Mucosa of descending colon (tissue), 3 donors: ENCODE data around the gene ZNF827. TPM values are rescaled to one million over a fixed set of nuclear protein-coding genes. Genes with fewer than 3 reads are reported as not detected.

Experiments used
- ATAC-seq: fragments of 200-7000 bp; cut with Tn5 transposase; one replicate; pipeline ENCODE4 v1.9.1; 2020; ENCODE audit warnings: mild to moderate bottlenecking, moderate library complexity
- DNase-seq, 3 donors: peaks; one replicate each; pipeline ENCODE4 v3.0.0-alpha.2; 2020
- H3K36me3 ChIP-seq: fragments of 200-600 bp; one replicate; pipeline ENCODE4 v1.8.0; 2021; ENCODE audit warnings: low read depth, mild to moderate bottlenecking
- H3K4me1 ChIP-seq: fragments of 200-600 bp; one replicate; pipeline ENCODE4 v1.8.0; 2021; ENCODE audit warnings: low read depth, mild to moderate bottlenecking
- H3K4me3 ChIP-seq: fragments of 200-600 bp; one replicate; pipeline ENCODE4 v1.8.0; 2021; ENCODE audit warnings: mild to moderate bottlenecking
- H3K9me3 ChIP-seq: fragments of 200-600 bp; one replicate; pipeline ENCODE4 v1.8.0; 2021; ENCODE audit warnings: mild to moderate bottlenecking
- intact Hi-C, 2 donors: fragments of 100-400 bp; cut with DNase I in 1 of 2; cut with micrococcal nuclease in 1 of 2; formaldehyde crosslinking; loops; one replicate each; pipeline versions ENCODE4 v1.11.0 to v1.11.1; 2022; cut with DNase I, micrococcal nuclease
- total RNA-seq, 3 donors: library from RNA; stranded (reverse); fragmentation: NEBNext Ultra II Directional in 2 of 3; extraction: Animal tissue kit (Norgen Biotek cat#: 25700) in 2 of 3; gene quantifications; one replicate each; pipeline versions ENCODE4 v1.2.1 to v1.2.4, GENCODE V29; 2021 to 2023
- TF ChIP-seq, protein P1 (sequence below): fragments of 200-600 bp; IDR thresholded peaks from one replicate; pipeline ENCODE4 v1.8.0; 2022; ENCODE audit warnings: antibody characterized with exemption, mild to moderate bottlenecking
- donor health status: DM: no; HTN: no; CAD: no; lungs with moderate emphysema.
- donor health status: DM: no; HTN: no; CAD: no.
- donor health status: DM: no; HTN: yes; CAD: no.

The ZNF827 gene
- total RNA-seq, 3 donors from 2014 or later = 21.9 to 37.4 (median 29.7) TPM

DNA sequence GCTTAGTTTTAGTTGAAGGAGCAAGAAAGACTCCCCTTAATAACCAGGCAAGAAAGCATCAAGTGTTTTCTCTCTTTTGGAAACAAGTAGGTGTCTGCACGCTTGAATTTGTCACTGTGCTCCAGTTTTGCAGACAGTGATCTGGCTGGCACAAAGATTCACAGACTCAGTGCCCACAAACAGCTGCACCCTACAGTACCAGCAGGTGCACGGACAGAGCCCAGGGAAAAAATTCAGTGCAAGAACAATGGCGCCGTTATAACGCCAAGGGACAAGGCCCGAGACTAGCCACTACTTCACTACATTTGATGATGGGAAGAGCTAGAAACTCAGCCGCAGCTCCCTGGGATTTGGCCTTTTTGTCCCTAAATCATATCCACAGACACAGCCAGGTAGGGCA, 56.0 kb downstream of the ZNF827 start:
- TF ChIP-seq, protein P1, sequence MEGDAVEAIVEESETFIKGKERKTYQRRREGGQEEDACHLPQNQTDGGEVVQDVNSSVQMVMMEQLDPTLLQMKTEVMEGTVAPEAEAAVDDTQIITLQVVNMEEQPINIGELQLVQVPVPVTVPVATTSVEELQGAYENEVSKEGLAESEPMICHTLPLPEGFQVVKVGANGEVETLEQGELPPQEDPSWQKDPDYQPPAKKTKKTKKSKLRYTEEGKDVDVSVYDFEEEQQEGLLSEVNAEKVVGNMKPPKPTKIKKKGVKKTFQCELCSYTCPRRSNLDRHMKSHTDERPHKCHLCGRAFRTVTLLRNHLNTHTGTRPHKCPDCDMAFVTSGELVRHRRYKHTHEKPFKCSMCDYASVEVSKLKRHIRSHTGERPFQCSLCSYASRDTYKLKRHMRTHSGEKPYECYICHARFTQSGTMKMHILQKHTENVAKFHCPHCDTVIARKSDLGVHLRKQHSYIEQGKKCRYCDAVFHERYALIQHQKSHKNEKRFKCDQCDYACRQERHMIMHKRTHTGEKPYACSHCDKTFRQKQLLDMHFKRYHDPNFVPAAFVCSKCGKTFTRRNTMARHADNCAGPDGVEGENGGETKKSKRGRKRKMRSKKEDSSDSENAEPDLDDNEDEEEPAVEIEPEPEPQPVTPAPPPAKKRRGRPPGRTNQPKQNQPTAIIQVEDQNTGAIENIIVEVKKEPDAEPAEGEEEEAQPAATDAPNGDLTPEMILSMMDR = no peak
- Histone ChIP-seq H3K9me3 (no peaks in the 10 kb centered on the region), H3K4me3 (no peak overlapping the region), H3K36me3 (no peaks in the 10 kb centered on the region), H3K4me1 (peaks cover 5% of the 10 kb centered on the region)
- intact Hi-C loops = no loop called here
- ATAC-seq (no peak), DNase-seq (no peak)

DNA sequence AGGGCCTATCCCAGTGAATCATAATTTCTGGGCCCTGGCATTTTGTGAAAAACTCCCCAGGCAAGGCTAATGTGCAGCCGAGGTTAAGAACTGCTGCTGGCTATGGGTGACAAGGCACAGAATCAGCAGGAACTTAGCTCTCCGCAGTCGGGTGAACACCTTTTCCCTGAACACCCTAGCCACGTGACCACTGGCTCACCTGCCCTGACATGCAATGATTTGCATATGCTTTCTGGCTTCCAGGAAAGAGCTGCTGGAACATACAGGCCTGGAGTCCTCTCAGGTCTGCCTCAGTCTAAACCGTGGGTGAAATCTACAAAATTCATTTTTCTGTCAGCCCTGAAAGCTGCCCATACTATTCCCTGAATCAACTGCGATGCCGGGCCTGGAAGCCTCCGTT, 56.6 kb downstream of the ZNF827 start:
- peaks cover 5% of the 10 kb centered on the region for H3K4me1 ChIP-seq
- TF ChIP-seq, protein P1 = no peak
- ATAC-seq = peak; percentile 99
- no peaks in the 10 kb centered on the region for H3K36me3 ChIP-seq
- intact Hi-C loops = no loop called here
- no peak overlapping the region for H3K4me3 ChIP-seq
- no peaks in the 10 kb centered on the region for H3K9me3 ChIP-seq
- peak; percentile 78 to 85 (median 84) for DNase-seq

DNA sequence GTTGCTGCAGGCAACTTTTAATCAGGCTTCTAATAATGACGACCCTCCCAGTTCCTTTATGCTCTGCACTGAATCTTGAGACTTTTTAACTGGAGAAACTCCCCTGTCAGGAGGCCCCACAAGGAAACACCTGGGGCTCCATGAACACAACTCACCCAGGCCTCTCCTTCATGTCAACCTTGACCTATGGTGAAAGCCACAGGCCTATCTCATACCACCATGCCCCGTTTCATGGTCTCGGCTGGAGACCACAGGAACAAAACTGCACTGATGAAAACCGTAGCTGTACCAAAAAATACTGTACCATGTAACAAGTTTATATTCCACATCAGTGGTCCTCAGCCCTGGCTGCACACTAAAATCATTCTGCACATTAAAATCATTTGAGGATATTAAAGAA, 57.0 kb downstream of the ZNF827 start:
- intact Hi-C loops = no loop called here
- Histone ChIP-seq H3K4me1 (peaks cover 5% of the 10 kb centered on the region), H3K4me3 (no peak overlapping the region), H3K36me3 (no peaks in the 10 kb centered on the region), H3K9me3 (no peaks in the 10 kb centered on the region)
- peak; percentile 6 for ATAC-seq
- no peak for DNase-seq
- TF ChIP-seq, protein P1 = no peak

DNA sequence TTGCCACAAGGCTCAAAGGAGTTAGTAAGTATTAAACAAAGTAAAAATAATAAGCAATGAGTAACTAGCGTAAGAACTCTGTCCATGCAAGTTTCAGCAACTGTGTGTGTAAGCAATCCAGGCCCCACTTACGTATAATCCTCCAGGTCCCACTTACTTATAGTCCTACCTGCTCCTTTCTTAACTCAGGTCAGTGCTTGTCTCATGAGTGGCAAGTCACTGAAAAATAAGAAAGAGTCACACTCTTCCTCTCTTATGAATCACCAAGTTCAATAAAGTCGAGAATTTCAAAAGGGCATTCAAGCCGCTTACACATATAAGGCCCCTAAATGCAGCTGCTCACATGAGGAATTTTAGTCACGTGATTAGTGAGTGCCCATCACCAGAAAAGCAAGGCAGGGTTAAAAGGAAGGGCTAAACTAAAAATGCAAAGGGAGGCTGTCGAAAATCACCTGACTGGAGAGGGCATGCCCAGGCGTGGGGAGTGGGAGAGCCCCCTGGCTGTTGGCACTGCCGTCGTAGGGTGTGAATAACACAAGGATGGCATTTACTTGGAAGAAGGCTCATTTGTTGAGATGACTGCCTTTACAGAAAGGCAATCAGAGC, 58.2 kb downstream of the ZNF827 start:
- peaks cover 5% of the 10 kb centered on the region for H3K4me1 ChIP-seq
- intact Hi-C loops = no loop called here
- no peaks in the 10 kb centered on the region for H3K36me3 ChIP-seq
- TF ChIP-seq, protein P1 = no peak
- no peak overlapping the region for H3K4me3 ChIP-seq
- no peak for DNase-seq
- no peaks in the 10 kb centered on the region for H3K9me3 ChIP-seq
- ATAC-seq = no peak

DNA sequence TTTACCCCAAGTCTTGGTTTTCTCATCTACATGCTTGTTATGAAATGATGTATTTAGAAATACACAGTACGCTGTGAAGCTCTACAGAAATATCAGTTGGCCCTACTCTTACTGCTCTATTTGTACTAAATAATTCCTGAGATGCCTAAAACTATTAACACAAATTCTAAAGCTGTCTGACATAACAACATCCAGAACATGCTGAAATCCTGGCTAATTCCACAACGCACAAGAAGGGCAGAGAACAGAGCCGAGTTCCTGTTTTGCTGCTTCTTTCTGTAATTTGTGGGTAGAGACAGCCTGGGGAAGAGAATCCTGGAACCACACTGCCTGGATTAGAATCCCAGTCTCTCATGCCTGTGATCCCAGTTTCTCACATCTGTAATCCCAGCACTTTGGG, 59.0 kb downstream of the ZNF827 start:
- intact Hi-C loops = no loop called here
- no peak for ATAC-seq
- H3K4me3 ChIP-seq = no peak overlapping the region

More for the DNA sequence above, 59.0 kb downstream of the ZNF827 start:
- DNase-seq = no peak
- H3K4me1 ChIP-seq = peaks cover 5% of the 10 kb centered on the region
- TF ChIP-seq, protein P1 = no peak
- no peaks in the 10 kb centered on the region for H3K9me3 ChIP-seq
- no peaks in the 10 kb centered on the region for H3K36me3 ChIP-seq
